GM23338 (cell line): Measurements from ENCODE around the gene NCF4. TPM values are rescaled to one million over a fixed set of nuclear protein-coding genes. Genes with fewer than 3 reads are reported as not detected.

ENCODE experiments used
- ATAC-seq: fragments of 200-7000 bp; cut with Tn5 transposase; 3 replicates; pipeline ENCODE4 v1.9.1; 2020
- DNase-seq: peaks from one replicate; pipeline ENCODE4 v3.0.0-alpha.2; 2015; ENCODE audit warnings: low spot score
- H2AFZ ChIP-seq: fragments of 200-600 bp; sonication (generic); 2 replicates; pipeline ENCODE4 v1.8.0; 2016; ENCODE audit warnings: antibody characterized with exemption, mild to moderate bottlenecking, moderate library complexity
- H3F3A ChIP-seq: fragments of 200-600 bp; sonication (generic); replicated peaks from 2 replicates; pipeline ENCODE4 v1.8.0; 2017; ENCODE audit warnings: antibody characterized with exemption, mixed run types, low read depth
- H3K27ac ChIP-seq: fragments of 200-600 bp; sonication (generic); 2 replicates; pipeline ENCODE4 v1.6.1; 2016; ENCODE audit warnings: low read depth
- H3K27me3 ChIP-seq: fragments of 200-600 bp; sonication (generic); 2 replicates; pipeline ENCODE4 v1.8.0; 2016; ENCODE audit warnings: mild to moderate bottlenecking, mixed run types, moderate library complexity; ENCODE audit not compliant: insufficient read depth
- H3K36me3 ChIP-seq: fragments of 200-600 bp; sonication (generic); 2 replicates; pipeline ENCODE4 v1.8.0; 2016; ENCODE audit warnings: mild to moderate bottlenecking; ENCODE audit not compliant: insufficient read depth
- H3K4me1 ChIP-seq: fragments of 200-600 bp; sonication (generic); 2 replicates; pipeline ENCODE4 v1.8.0; 2016; ENCODE audit warnings: mild to moderate bottlenecking, moderate library complexity; ENCODE audit not compliant: insufficient read depth
- H3K4me2 ChIP-seq: fragments of 200-600 bp; sonication (generic); 2 replicates; pipeline ENCODE4 v1.7.1; 2017; ENCODE audit warnings: mixed run types
- H3K4me3 ChIP-seq: fragments of 200-600 bp; sonication (generic); 2 replicates; pipeline ENCODE4 v1.6.1; 2016; ENCODE audit warnings: mixed run types
- H3K79me2 ChIP-seq: fragments of 200-600 bp; sonication (generic); replicated peaks from 2 replicates; pipeline ENCODE4 v1.8.0; 2017; ENCODE audit warnings: mild to moderate bottlenecking; ENCODE audit not compliant: insufficient read depth
- H3K9me2 ChIP-seq: fragments of 200-600 bp; sonication (generic); 2 replicates; pipeline ENCODE4 v1.8.0; 2017; ENCODE audit not compliant: insufficient read depth
- H4K20me1 ChIP-seq: fragments of 200-600 bp; sonication (generic); replicated peaks from 2 replicates; pipeline ENCODE4 v1.8.0; 2017; ENCODE audit warnings: mild to moderate bottlenecking; ENCODE audit not compliant: insufficient read depth
- H3K27ac Mint-ChIP-seq: 2 replicates; pipeline ENCODE4 v1.8.0; 2020; ENCODE audit warnings: inconsistent platforms, mild to moderate bottlenecking, moderate library complexity, mixed read lengths
- H3K27me3 Mint-ChIP-seq: 3 replicates; pipeline ENCODE4 v1.8.0; 2022; ENCODE audit warnings: low read depth, mild to moderate bottlenecking, moderate library complexity, mixed read lengths, inconsistent platforms; ENCODE audit not compliant: insufficient read depth, poor library complexity
- H3K36me3 Mint-ChIP-seq: 3 replicates; pipeline ENCODE4 v1.8.0; 2021; ENCODE audit warnings: low read depth, mild to moderate bottlenecking, inconsistent platforms, moderate library complexity, mixed read lengths
- H3K4me1 Mint-ChIP-seq: 3 replicates; pipeline ENCODE4 v1.8.0; 2020; ENCODE audit warnings: mild to moderate bottlenecking, inconsistent platforms, mixed read lengths
- H3K4me3 Mint-ChIP-seq: 3 replicates; pipeline ENCODE4 v1.8.0; 2021; ENCODE audit warnings: moderate library complexity, mild to moderate bottlenecking, inconsistent platforms, mixed read lengths
- H3K9me3 Mint-ChIP-seq: 3 replicates; pipeline ENCODE4 v1.8.0; 2020; ENCODE audit warnings: moderate library complexity, mild to moderate bottlenecking, inconsistent platforms, mixed read lengths
- CREB1 ChIP-seq: fragments of 250-450 bp; sonication (Bioruptor Pico); IDR thresholded peaks from 2 replicates; pipeline ENCODE4 v1.5.0; 2020; ENCODE audit warnings: low read depth, mild to moderate bottlenecking, moderate library complexity
- CTCF ChIP-seq, 2 experiments: fragments of 200-600 bp in 1 of 2; sonication (generic) in 1 of 2; conservative IDR thresholded peaks; 2 replicates each; pipeline versions ENCODE4 v1.5.1 to v1.6.1; 2016 to 2017; ENCODE audit warnings: antibody characterized with exemption in 2 of 2, low read depth in 2 of 2, mild to moderate bottlenecking in 2 of 2, moderate library complexity in 1 of 2
- EZH2 ChIP-seq: fragments of 200-600 bp; sonication (generic); IDR thresholded peaks from one replicate; pipeline ENCODE4 v1.8.0; 2017; ENCODE audit warnings: antibody characterized with exemption, mild to moderate bottlenecking, low read depth; ENCODE audit not compliant: unreplicated experiment
- EZH2phosphoT487 ChIP-seq: fragments of 200-600 bp; sonication (generic); IDR thresholded peaks from one replicate; pipeline ENCODE4 v1.8.1; 2018; ENCODE audit warnings: antibody characterized with exemption; ENCODE audit not compliant: unreplicated experiment
- NANOG ChIP-seq: IDR thresholded peaks from 2 replicates; pipeline ENCODE4 v1.6.1; 2016; ENCODE audit warnings: antibody characterized with exemption, borderline replicate concordance
- POLR2AphosphoS5 ChIP-seq: IDR thresholded peaks from 2 replicates; pipeline ENCODE4 v1.6.1; 2016; ENCODE audit warnings: antibody characterized with exemption, low read depth
- REST ChIP-seq: IDR thresholded peaks from one replicate; pipeline ENCODE4 v1.6.1; 2018; ENCODE audit warnings: antibody characterized with exemption; ENCODE audit not compliant: unreplicated experiment
- ZNF114 ChIP-seq: fragments of 250-450 bp; sonication (Bioruptor Pico); IDR thresholded peaks from 2 replicates; pipeline ENCODE4 v1.5.0; 2020; ENCODE audit warnings: mild to moderate bottlenecking, moderate library complexity
- ZNF331 ChIP-seq: fragments of 250-450 bp; sonication (Bioruptor Pico); IDR thresholded peaks from 2 replicates; pipeline ENCODE4 v1.5.0; 2020; ENCODE audit warnings: low read depth, mild to moderate bottlenecking, moderate library complexity
- polyA plus RNA-seq: library from polyadenylated mRNA; unstranded; fragments of >200 nt; fragmentation: Nextera tagmentation; extraction: Ambion mirVana; gene quantifications from 2 replicates; pipeline ENCODE4 v1.2.1, GENCODE V29; 2016
- total RNA-seq: library from RNA; depleted of rRNA; stranded (reverse); fragments of >200 nt; shearing (Covaris generic); gene quantifications from 2 replicates; pipeline ENCODE4 v1.2.3, GENCODE V29; 2014
- TF ChIP-seq, protein P1 (sequence below): IDR thresholded peaks from 2 replicates; pipeline ENCODE4 v1.6.1; 2016; ENCODE audit warnings: antibody characterized with exemption

The NCF4 gene
- total and polyA plus RNA-seq, 2 experiments from 2014 or later: not detected

- H3K79me2 ChIP-seq: no peaks in the 10 kb centered on the region
- no peak overlapping the region for H2AFZ ChIP-seq
- H3F3A ChIP-seq: no peaks in the 10 kb centered on the region
- H3K9me2 ChIP-seq: 0 out of 2 replicates have a peak, but pooled peaks cover 3% of the 10 kb centered on the region
- H4K20me1 ChIP-seq: no peaks in the 10 kb centered on the region
- H3K4me2 ChIP-seq: no peak overlapping the region
- no peak overlapping the region for H3K27ac Mint-ChIP-seq
- no peaks in the 10 kb centered on the region for H3K27me3 ChIP-seq
- peaks cover 8% of the 10 kb centered on the region; the same call in 2 of the 3 replicates for H3K9me3 Mint-ChIP-seq
- TF ChIP-seq POLR2AphosphoS5 (no peak), CTCF (conservative IDR thresholded peaks at IDR 0.05; ENCODE audit: low read depth in 2 of 2) (peak in 1 of 2 experiments; percentile 65; a peak in 2 of 4 replicates)
- H3K36me3 Mint-ChIP-seq: no peaks in the 10 kb centered on the region
- H3K4me3 ChIP-seq: no peak overlapping the region
- DNase-seq: peak; percentile 30
- no peaks in the 10 kb centered on the region for H3K4me1 ChIP-seq
- H3K27ac ChIP-seq: no peak overlapping the region
- H3K27me3 Mint-ChIP-seq: peaks cover 19% of the 10 kb centered on the region
- H3K4me1 Mint-ChIP-seq: 0 out of 3 replicates have a peak, but pooled peaks cover 2% of the 10 kb centered on the region
- no peaks in the 10 kb centered on the region for H3K36me3 ChIP-seq
- peak; percentile 76 for ATAC-seq
- no peak overlapping the region for H3K4me3 Mint-ChIP-seq
Measured at GRCh38 chr22:36871669-36872081, 10.9 kb downstream of the NCF4 start.

DNA sequence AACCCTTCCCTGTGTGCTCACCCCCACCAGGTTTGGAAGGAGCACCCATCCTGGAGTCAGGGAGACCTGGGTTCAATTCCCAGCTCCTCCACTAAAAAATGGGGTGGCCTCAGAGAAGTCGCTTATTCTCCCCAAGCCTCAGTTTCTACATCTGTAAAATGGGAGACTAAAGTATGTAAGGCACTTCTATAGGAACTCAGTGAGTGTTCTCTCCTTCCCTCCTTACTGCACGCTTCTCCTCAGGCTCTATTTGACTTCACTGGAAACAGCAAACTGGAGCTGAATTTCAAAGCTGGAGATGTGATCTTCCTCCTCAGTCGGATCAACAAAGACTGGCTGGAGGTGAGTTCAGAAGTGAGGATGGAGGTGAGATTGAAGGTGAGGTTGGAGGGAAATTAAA lies 11.3 kb downstream of the NCF4 start:
- DNase-seq: no peak
- no peak overlapping the region for H3K4me2 ChIP-seq
- no peaks in the 10 kb centered on the region for H3K36me3 Mint-ChIP-seq
- no peak overlapping the region for H2AFZ ChIP-seq
- no peak overlapping the region for H3K27ac Mint-ChIP-seq
- H4K20me1 ChIP-seq: no peaks in the 10 kb centered on the region
- H3K4me1 Mint-ChIP-seq: 0 out of 3 replicates have a peak, but pooled peaks cover 2% of the 10 kb centered on the region
- no peak overlapping the region for H3K4me3 Mint-ChIP-seq
- H3K4me1 ChIP-seq: no peaks in the 10 kb centered on the region
- TF ChIP-seq NANOG: no peak
- no peak for TF ChIP-seq ZNF331 (CRISPR knock-in tag)
- no peaks in the 10 kb centered on the region for H3K36me3 ChIP-seq
- H3K79me2 ChIP-seq: no peaks in the 10 kb centered on the region
- no peaks in the 10 kb centered on the region for H3K27me3 ChIP-seq
- H3K27ac ChIP-seq: no peak overlapping the region
- peaks cover 17% of the 10 kb centered on the region for H3K27me3 Mint-ChIP-seq
- no peak overlapping the region for H3K4me3 ChIP-seq
- peaks cover 8% of the 10 kb centered on the region; the same call in 2 of the 3 replicates for H3K9me3 Mint-ChIP-seq
- no peak for ATAC-seq
- 0 out of 2 replicates have a peak, but pooled peaks cover 3% of the 10 kb centered on the region for H3K9me2 ChIP-seq
- H3F3A ChIP-seq: no peaks in the 10 kb centered on the region

- H3K4me1 Mint-ChIP-seq: peaks cover 5% of the 10 kb centered on the region; the same call in 2 of the 3 replicates
- H3K36me3 ChIP-seq: no peaks in the 10 kb centered on the region
- H3K79me2 ChIP-seq: no peaks in the 10 kb centered on the region
- no peak overlapping the region for H2AFZ ChIP-seq
- no peak for ATAC-seq
- H3K27ac Mint-ChIP-seq: no peak overlapping the region
- peaks cover 16% of the 10 kb centered on the region for H3K27me3 Mint-ChIP-seq
- no peak overlapping the region for H3K4me3 Mint-ChIP-seq
- no peak overlapping the region for H3K27ac ChIP-seq
- no peak for DNase-seq
- H3K9me3 Mint-ChIP-seq: peaks cover 8% of the 10 kb centered on the region; the same call in 2 of the 3 replicates
- 0 out of 2 replicates have a peak, but pooled peaks cover 3% of the 10 kb centered on the region for H3K9me2 ChIP-seq
- no peaks in the 10 kb centered on the region for H4K20me1 ChIP-seq
- no peak overlapping the region for H3K4me2 ChIP-seq
- H3F3A ChIP-seq: no peaks in the 10 kb centered on the region
- H3K36me3 Mint-ChIP-seq: no peaks in the 10 kb centered on the region
- H3K27me3 ChIP-seq: no peaks in the 10 kb centered on the region
- H3K4me1 ChIP-seq: no peaks in the 10 kb centered on the region
- no peak overlapping the region for H3K4me3 ChIP-seq
- TF ChIP-seq CREB1 (CRISPR knock-in tag) (no peak), REST (no peak), EZH2 (no peak), EZH2phosphoT487 (no peak), POLR2AphosphoS5 (no peak), ZNF114 (no peak), NANOG (no peak), ZNF331 (CRISPR knock-in tag) (no peak)
- TF ChIP-seq, protein P1, sequence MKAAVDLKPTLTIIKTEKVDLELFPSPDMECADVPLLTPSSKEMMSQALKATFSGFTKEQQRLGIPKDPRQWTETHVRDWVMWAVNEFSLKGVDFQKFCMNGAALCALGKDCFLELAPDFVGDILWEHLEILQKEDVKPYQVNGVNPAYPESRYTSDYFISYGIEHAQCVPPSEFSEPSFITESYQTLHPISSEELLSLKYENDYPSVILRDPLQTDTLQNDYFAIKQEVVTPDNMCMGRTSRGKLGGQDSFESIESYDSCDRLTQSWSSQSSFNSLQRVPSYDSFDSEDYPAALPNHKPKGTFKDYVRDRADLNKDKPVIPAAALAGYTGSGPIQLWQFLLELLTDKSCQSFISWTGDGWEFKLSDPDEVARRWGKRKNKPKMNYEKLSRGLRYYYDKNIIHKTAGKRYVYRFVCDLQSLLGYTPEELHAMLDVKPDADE: no peak
Measured at GRCh38 chr22:36872866-36873498, 12.2 kb downstream of the NCF4 start.
